Measurements from ENCODE around the gene GPR68. TPM values are rescaled to one million over a fixed set of nuclear protein-coding genes. Genes with fewer than 3 reads are reported as not detected.

GPR68 gene
- total and polyA plus RNA-seq, 2 of the 4 experiments (the other 2 are of a cell fraction) = 0.72 to 0.94 TPM

- WGBS, 2 experiments (ENCODE audit: extremely low coverage in 2 of 2, insufficient read length in 1 of 2) = 92% methylated on average over 2 of the region's 16 CpGs; no CpG with 5 or more reads in 1 of the 2 experiments
- intact Hi-C loops (cut with micrococcal nuclease) = no loop called here
Observed at GRCh38 chr14:91234791-91235114, 9.8 kb downstream of the GPR68 start.

More at GRCh38 chr14:91234791-91235114, 9.8 kb downstream of the GPR68 start:
- H3K4me1 ChIP-seq (ENCODE audit: control insufficient read depth, insufficient read depth, low read length) = peaks cover 3% of the 10 kb centered on the region
- H3K4ac ChIP-seq (ENCODE audit: low read depth, low read length) = no peak overlapping the region
- H3K36me3 ChIP-seq (ENCODE audit: control insufficient read depth, insufficient read depth, low read length) = no peaks in the 10 kb centered on the region
- no peak overlapping the region for H3K23ac ChIP-seq (ENCODE audit: low read depth, low read length)
- no peak overlapping the region for H3K27ac ChIP-seq (ENCODE audit: insufficient read depth, low read length)
- no peak overlapping the region for H3K18ac ChIP-seq (ENCODE audit: low read depth, low read length)
- no peaks in the 10 kb centered on the region for H3K79me1 ChIP-seq (ENCODE audit: low read depth in 1 of 2, low read length in 2 of 2)
- no peak overlapping the region for H4K5ac ChIP-seq (ENCODE audit: low read depth, low read length)
- no TSS peak for BruUV-seq (replicated peaks)
- ChIA-PET CTCF (interaction anchor here (1.2 kb wide), 1 partner anchor 22 kb away, joined by 3 read pairs; no protein-coding TSS in a partner anchor), POLR2A (ENCODE audit: unreplicated experiment) (no interaction called here)
- no peak overlapping the region for H3K4me3 ChIP-seq (ENCODE audit: insufficient read depth, low read depth, low read length)
- H2AK9ac ChIP-seq (replicated peaks; ENCODE audit: low read depth, low read length, poor library complexity) = no peak overlapping the region
- H3K9me1 ChIP-seq (ENCODE audit: insufficient read depth, low read length) = peaks cover 3% of the 10 kb centered on the region
- no peak overlapping the region for H2BK20ac ChIP-seq (ENCODE audit: low read depth, low read length)
- peaks cover 2% of the 10 kb centered on the region; the same call in 1 of the 2 replicates for H3K9me3 ChIP-seq (ENCODE audit: control insufficient read depth, insufficient read depth, low read length)
- no peaks in the 10 kb centered on the region for H4K20me1 ChIP-seq (ENCODE audit: insufficient read depth, low read length)
- no peak overlapping the region for H3K56ac ChIP-seq (ENCODE audit: extremely low read depth, insufficient read depth, low read length)
- no peak overlapping the region for H2BK15ac ChIP-seq (ENCODE audit: low read depth, low read length)
- H2AFZ ChIP-seq (replicated peaks; ENCODE audit: low read length, poor library complexity) = no peak overlapping the region
- in situ Hi-C loops (cut with MboI; ENCODE audit: low sequenced_read_pairs) = no loop called here
- H2AK5ac ChIP-seq (ENCODE audit: low read depth, low read length) = no peak overlapping the region
- DNase-seq (no peak), ATAC-seq (ENCODE audit: low read depth) (no peak)
- dilution Hi-C loops (cut with HindIII; ENCODE audit: low sequenced_read_pairs, unreplicated experiment) = no loop called here
- no peak overlapping the region for H4K91ac ChIP-seq (ENCODE audit: insufficient read depth, low read depth, low read length)
- no peaks in the 10 kb centered on the region for H3K27me3 ChIP-seq (ENCODE audit: control insufficient read depth, insufficient read depth, low read length)
- H2BK5ac ChIP-seq (ENCODE audit: low read depth, low read length, poor library complexity, severe bottlenecking) = no peak overlapping the region
- no peak overlapping the region for H2BK120ac ChIP-seq (ENCODE audit: low read depth, low read length)
- no peak overlapping the region for H4K8ac ChIP-seq (ENCODE audit: low read depth in 2 of 2, low read length in 2 of 2)
- TF ChIP-seq NFE2L2 (IDR thresholded peaks at IDR 0.05; ENCODE audit: low read depth, low read length) (no peak), SMC3 (IDR thresholded peaks at IDR 0.05; ENCODE audit: low read depth, low read length) (no peak), ELK1 (IDR thresholded peaks at IDR 0.05; ENCODE audit: borderline replicate concordance, low read depth, low read length) (no peak), MAFK (IDR thresholded peaks at IDR 0.05; ENCODE audit: low read depth, low read length) (no peak), CTCF (conservative IDR thresholded peaks at IDR 0.05; ENCODE audit: low read depth, low read length) (no peak), MXI1 (IDR thresholded peaks at IDR 0.05; ENCODE audit: borderline replicate concordance, low read depth, low read length) (no peak), MAZ (IDR thresholded peaks at IDR 0.05; ENCODE audit: borderline replicate concordance, low read depth, low read length) (no peak), BHLHE40 (IDR thresholded peaks at IDR 0.05; ENCODE audit: low read depth, low read length) (no peak), POLR2A (IDR thresholded peaks at IDR 0.05; ENCODE audit: low read depth, low read length) (no peak)
- no peak overlapping the region for H3K9ac ChIP-seq (ENCODE audit: low read depth, low read length)
- H3K4me2 ChIP-seq (ENCODE audit: low read depth, low read length) = no peak overlapping the region
- H3K14ac ChIP-seq (replicated peaks; ENCODE audit: low read depth, low read length) = no peak overlapping the region

All from IMR-90 (cell line).